ENCODE results near the gene OLFML2A.

OLFML2A gene

DNA sequence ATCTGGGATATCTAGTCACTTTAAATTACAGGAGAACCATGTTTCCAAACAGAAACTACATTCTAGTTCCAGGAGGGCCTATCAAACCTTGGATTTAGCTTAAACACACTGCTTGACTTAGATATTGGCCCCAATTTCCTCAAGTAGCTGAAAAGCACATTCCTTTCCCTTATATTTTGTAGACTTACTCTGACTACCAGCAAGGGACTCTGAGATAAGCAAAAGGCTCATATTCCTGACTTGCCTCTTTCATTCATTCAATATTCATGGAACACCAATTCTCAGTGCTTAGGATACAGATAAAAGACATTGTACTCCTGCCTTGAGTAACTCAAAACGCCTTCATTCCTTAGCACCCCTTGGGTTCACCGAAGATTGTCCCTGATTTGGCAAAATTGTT is 17.6 kb upstream of the OLFML2A start:
- Histone ChIP-seq H3K4me1 (ENCODE audit: control insufficient read depth, insufficient read depth, low read length) (peaks cover 62% of the 10 kb centered on the region), H3K36me3 (ENCODE audit: control insufficient read depth, insufficient read depth, low read length) (no peaks in the 10 kb centered on the region), H3K27ac (ENCODE audit: insufficient read depth, low read depth, low read length, poor library complexity, severe bottlenecking) (peak overlapping the region; percentile 68), H3K4me3 (ENCODE audit: insufficient read depth, low read depth, low read length) (no peak overlapping the region), H3K9me3 (ENCODE audit: control insufficient read depth, low read length) (no peaks in the 10 kb centered on the region), H3K27me3 (ENCODE audit: control insufficient read depth, insufficient read depth, low read length, poor library complexity, severe bottlenecking) (no peaks in the 10 kb centered on the region)
- WGBS, 2 experiments = 63 to 72% methylated on average over 2 of the region's 2 CpGs

DNA sequence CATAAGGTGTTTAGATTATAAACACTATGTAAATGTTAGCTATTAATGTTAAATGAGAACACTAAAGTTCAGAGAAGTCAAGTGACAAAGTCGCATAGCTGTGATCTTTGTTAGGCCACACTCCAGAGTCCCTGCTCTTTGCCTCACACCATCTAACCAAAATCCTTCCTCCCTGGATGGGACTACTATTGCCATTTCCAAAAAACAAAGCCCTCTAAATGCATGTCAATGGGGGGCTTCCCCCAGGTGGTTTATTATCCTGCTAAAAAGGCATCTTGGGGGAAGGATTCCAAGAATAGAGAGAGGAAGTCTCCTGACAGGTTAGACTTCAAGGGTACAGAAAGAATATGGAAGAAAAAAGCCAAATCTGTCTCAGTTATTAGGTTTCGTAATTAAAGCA is 16.2 kb upstream of the OLFML2A start:
- Histone ChIP-seq H3K27me3 (ENCODE audit: control insufficient read depth, insufficient read depth, low read length, poor library complexity, severe bottlenecking) (no peaks in the 10 kb centered on the region), H3K4me3 (ENCODE audit: insufficient read depth, low read depth, low read length) (no peak overlapping the region), H3K4me1 (ENCODE audit: control insufficient read depth, insufficient read depth, low read length) (peaks cover 62% of the 10 kb centered on the region), H3K36me3 (ENCODE audit: control insufficient read depth, insufficient read depth, low read length) (no peaks in the 10 kb centered on the region), H3K27ac (ENCODE audit: insufficient read depth, low read depth, low read length, poor library complexity, severe bottlenecking) (no peak overlapping the region), H3K9me3 (ENCODE audit: control insufficient read depth, low read length) (no peaks in the 10 kb centered on the region)
- WGBS, 2 experiments = 3 to 18% methylated on average over 2 of the region's 2 CpGs

DNA sequence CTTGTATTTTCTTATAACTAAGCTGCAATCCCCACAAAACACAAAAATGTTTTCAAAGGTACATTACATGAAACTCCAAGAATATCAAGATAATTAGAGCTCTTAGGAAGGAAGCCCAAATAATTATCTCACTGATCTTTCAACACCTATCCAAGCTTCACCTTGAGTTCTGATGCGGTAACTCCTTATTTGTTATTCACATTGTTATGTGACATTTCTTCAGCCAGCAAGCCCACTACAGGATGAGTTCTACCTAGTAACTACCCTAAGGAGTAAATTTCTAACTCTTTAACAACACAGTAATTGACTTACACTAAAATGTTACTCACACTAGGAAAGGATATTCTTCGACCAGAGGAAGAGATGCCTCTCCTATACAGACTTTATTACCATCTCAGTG is 15.7 kb upstream of the OLFML2A start:
- Histone ChIP-seq H3K36me3 (ENCODE audit: control insufficient read depth, insufficient read depth, low read length) (no peaks in the 10 kb centered on the region), H3K27ac (ENCODE audit: insufficient read depth, low read depth, low read length, poor library complexity, severe bottlenecking) (no peak overlapping the region), H3K27me3 (ENCODE audit: control insufficient read depth, insufficient read depth, low read length, poor library complexity, severe bottlenecking) (no peaks in the 10 kb centered on the region), H3K4me3 (ENCODE audit: insufficient read depth, low read depth, low read length) (no peak overlapping the region), H3K4me1 (ENCODE audit: control insufficient read depth, insufficient read depth, low read length) (peaks cover 65% of the 10 kb centered on the region), H3K9me3 (ENCODE audit: control insufficient read depth, low read length) (no peaks in the 10 kb centered on the region)
- WGBS, 2 experiments = 0 to 8% methylated on average over 2 of the region's 2 CpGs

DNA sequence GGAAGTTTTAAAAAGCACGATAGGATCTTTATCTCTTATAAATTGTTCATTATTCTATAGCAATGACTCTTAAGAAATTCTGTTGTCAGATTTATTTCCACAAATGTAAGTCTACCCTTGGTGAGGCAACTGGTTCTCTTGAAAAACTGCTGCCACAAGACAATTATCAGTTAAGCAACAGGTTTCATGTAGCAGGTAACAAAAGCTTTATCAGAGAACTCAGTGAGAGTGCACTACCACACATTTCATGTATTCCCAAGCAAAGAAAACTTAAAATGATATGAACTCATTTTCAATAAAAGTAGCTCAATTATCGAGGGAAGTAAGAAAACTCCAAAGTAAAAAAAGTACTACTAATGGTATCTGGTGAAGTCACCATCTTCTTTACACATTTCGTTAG is 15.2 kb upstream of the OLFML2A start:
- H3K36me3 ChIP-seq (ENCODE audit: control insufficient read depth, insufficient read depth, low read length) = no peaks in the 10 kb centered on the region
- no peak overlapping the region for H3K4me3 ChIP-seq (ENCODE audit: insufficient read depth, low read depth, low read length)
- H3K9me3 ChIP-seq (ENCODE audit: control insufficient read depth, low read length) = no peaks in the 10 kb centered on the region
- 51% methylated on average over 3 of the region's 3 CpGs; no CpG with 5 or more reads in 1 of the 2 experiments for WGBS, 2 experiments
- no peak overlapping the region for H3K27ac ChIP-seq (ENCODE audit: insufficient read depth, low read depth, low read length, poor library complexity, severe bottlenecking)
- H3K4me1 ChIP-seq (ENCODE audit: control insufficient read depth, insufficient read depth, low read length) = peaks cover 65% of the 10 kb centered on the region
- H3K27me3 ChIP-seq (ENCODE audit: control insufficient read depth, insufficient read depth, low read length, poor library complexity, severe bottlenecking) = no peaks in the 10 kb centered on the region

DNA sequence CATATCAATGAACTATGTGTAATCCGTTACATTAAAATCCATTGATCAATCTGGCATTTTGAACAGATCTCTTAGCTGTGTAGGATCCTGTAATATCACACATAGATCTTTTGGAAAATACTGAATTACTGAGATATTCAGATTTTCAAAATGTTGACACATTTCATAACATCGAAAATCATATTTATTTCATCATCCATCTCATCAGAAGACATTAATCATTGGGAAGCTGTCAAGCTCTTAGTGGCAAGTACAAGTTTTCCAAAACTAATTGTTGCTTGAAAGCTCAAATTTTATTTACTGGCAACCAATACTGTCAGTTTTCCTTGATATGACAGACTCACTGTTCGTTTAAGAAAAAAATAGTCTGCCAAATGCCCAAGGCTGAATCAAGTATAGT is 14.3 kb upstream of the OLFML2A start:
- no peaks in the 10 kb centered on the region for H3K9me3 ChIP-seq (ENCODE audit: control insufficient read depth, low read length)
- H3K27ac ChIP-seq (ENCODE audit: insufficient read depth, low read depth, low read length, poor library complexity, severe bottlenecking) = no peak overlapping the region
- WGBS, 2 experiments = 87 to 95% methylated on average over 2 to 3 of the region's 3 CpGs
- no peak overlapping the region for H3K4me3 ChIP-seq (ENCODE audit: insufficient read depth, low read depth, low read length)
- no peaks in the 10 kb centered on the region for H3K36me3 ChIP-seq (ENCODE audit: control insufficient read depth, insufficient read depth, low read length)
- no peaks in the 10 kb centered on the region for H3K27me3 ChIP-seq (ENCODE audit: control insufficient read depth, insufficient read depth, low read length, poor library complexity, severe bottlenecking)
- peaks cover 64% of the 10 kb centered on the region for H3K4me1 ChIP-seq (ENCODE audit: control insufficient read depth, insufficient read depth, low read length)

DNA sequence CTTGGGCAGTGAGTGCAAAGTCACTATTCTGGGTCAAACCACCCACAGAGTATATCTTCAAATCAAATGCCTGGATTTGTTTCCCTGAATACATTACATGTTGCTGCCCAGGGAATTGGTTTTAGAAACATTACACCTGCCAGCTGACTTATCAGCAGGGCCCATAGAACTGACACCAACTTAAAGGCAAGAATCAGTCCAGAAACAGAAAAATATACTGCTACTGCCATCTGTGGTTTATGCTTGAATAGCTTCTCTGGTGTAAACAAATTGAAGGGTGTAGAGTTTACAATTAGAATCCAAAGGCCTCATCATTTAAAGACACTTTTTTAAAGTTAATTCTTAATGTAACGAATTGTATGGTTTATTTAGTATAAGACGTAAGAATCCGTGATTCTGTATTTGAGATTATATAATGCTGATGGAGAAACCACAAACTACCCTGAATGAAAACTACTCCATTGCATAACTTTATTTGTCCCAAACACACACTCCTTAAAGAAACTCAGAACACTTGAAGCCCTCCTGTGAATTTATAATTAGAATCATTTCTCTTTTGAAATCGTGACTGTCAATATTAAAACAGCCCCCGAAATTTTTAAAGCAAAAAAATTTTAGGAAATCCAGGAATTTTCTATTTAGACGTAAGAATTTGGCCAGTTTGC is 12.0 kb upstream of the OLFML2A start:
- peaks cover 53% of the 10 kb centered on the region for H3K4me1 ChIP-seq (ENCODE audit: control insufficient read depth, insufficient read depth, low read length)

DNA sequence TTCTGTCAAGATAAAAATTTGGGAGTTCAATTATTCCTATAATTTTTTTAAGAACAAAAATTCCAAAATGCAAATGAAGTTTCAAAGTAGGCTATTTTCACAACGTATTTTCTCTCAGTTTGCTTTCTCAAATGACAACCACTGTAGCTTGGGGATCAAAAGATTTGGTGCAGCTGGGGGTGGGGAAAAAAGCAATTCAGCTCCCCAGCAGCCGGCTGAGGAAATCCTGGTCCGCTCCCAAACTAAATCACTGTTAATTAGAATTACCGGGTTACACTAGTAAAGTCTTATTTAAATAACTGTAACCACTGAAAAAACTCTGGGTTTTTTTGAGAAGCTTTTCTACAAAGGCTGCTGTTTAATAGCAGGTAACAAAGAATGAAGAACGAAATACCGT is 11.5 kb upstream of the OLFML2A start:
- Histone ChIP-seq H3K9me3 (ENCODE audit: control insufficient read depth, low read length) (no peaks in the 10 kb centered on the region), H3K27ac (ENCODE audit: insufficient read depth, low read depth, low read length, poor library complexity, severe bottlenecking) (peak overlapping the region; percentile 72), H3K36me3 (ENCODE audit: control insufficient read depth, insufficient read depth, low read length) (no peaks in the 10 kb centered on the region), H3K27me3 (ENCODE audit: control insufficient read depth, insufficient read depth, low read length, poor library complexity, severe bottlenecking) (no peaks in the 10 kb centered on the region), H3K4me3 (ENCODE audit: insufficient read depth, low read depth, low read length) (peak overlapping the region; percentile 20), H3K4me1 (ENCODE audit: control insufficient read depth, insufficient read depth, low read length) (peaks cover 50% of the 10 kb centered on the region)
- 3 to 6% methylated on average over 3 to 6 of the region's 6 CpGs for WGBS, 2 experiments

More for the DNA sequence above, 12.0 kb upstream of the OLFML2A start:
- H3K27ac ChIP-seq (ENCODE audit: insufficient read depth, low read depth, low read length, poor library complexity, severe bottlenecking) = peak overlapping the region; percentile 4
- H3K36me3 ChIP-seq (ENCODE audit: control insufficient read depth, insufficient read depth, low read length) = no peaks in the 10 kb centered on the region
- H3K27me3 ChIP-seq (ENCODE audit: control insufficient read depth, insufficient read depth, low read length, poor library complexity, severe bottlenecking) = no peaks in the 10 kb centered on the region
- no peak overlapping the region for H3K4me3 ChIP-seq (ENCODE audit: insufficient read depth, low read depth, low read length)
- WGBS, 2 experiments = 57 to 69% methylated on average over 2 to 3 of the region's 6 CpGs
- H3K9me3 ChIP-seq (ENCODE audit: control insufficient read depth, low read length) = no peaks in the 10 kb centered on the region

DNA sequence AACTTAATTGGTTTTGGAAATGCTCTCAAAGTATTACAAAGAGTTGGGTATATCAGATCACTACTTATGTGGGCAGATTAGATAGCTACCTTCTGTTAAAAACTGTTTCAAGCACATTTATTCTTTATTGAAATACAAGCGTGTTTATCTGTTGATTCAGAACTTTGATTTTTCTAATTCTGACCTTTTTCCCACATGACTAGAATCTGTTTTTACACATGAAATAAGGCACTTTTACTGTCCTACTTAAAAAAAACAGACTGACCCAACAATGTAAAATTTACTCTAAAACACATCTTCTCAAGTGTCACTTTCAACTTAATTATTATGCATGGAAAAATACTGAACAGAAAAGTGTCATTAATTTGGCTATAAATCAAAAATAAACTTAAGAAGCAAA is 10.6 kb upstream of the OLFML2A start:
- H3K27ac ChIP-seq (ENCODE audit: insufficient read depth, low read depth, low read length, poor library complexity, severe bottlenecking) = peak overlapping the region; percentile 72
- H3K4me1 ChIP-seq (ENCODE audit: control insufficient read depth, insufficient read depth, low read length) = peaks cover 41% of the 10 kb centered on the region
- no peaks in the 10 kb centered on the region for H3K36me3 ChIP-seq (ENCODE audit: control insufficient read depth, insufficient read depth, low read length)
- no peaks in the 10 kb centered on the region for H3K27me3 ChIP-seq (ENCODE audit: control insufficient read depth, insufficient read depth, low read length, poor library complexity, severe bottlenecking)
- H3K4me3 ChIP-seq (ENCODE audit: insufficient read depth, low read depth, low read length) = peak overlapping the region; percentile 6
- H3K9me3 ChIP-seq (ENCODE audit: control insufficient read depth, low read length) = no peaks in the 10 kb centered on the region
- 50 to 74% methylated on average over 1 of the region's 1 CpG for WGBS, 2 experiments

DNA sequence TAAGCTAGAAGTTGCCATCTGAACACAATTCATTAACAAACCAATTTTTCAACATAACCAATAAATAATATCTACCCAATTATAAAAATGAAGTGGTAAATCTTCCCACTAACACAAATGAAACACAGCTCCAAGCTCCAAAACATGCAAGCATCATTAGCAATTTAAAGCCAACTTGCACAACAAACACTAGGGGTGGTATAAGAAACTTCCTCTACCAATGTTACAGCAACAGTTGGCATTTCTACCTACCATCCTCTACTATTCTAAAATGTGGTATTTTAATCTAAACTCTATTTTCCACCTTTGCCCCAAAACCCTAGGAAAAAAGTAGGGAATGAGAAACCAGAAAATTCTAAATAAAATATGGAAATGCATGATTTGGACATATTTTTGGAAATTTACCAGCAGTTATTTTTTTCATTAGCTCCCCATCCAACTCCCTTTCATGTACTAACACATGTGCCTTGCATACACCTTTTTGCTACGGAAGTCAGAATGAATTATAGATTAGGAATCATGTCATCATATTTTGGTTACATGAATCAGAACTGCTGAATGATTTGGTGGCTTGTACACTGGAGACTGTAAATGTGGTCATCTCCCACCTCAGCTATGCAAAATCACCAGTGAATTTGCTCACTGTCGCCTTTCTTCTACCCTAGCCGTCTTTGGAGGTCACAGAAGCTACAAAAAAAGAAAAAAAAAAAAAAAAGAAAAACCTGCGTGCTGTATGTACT is 9.9 kb upstream of the OLFML2A start:
- H3K27me3 ChIP-seq (ENCODE audit: control insufficient read depth, insufficient read depth, low read length, poor library complexity, severe bottlenecking) = no peaks in the 10 kb centered on the region
- WGBS, 2 experiments = 11 to 23% methylated on average over 3 of the region's 4 CpGs
- H3K27ac ChIP-seq (ENCODE audit: insufficient read depth, low read depth, low read length, poor library complexity, severe bottlenecking) = no peak overlapping the region
- H3K4me3 ChIP-seq (ENCODE audit: insufficient read depth, low read depth, low read length) = peak overlapping the region; percentile 6
- no peaks in the 10 kb centered on the region for H3K9me3 ChIP-seq (ENCODE audit: control insufficient read depth, low read length)
- H3K36me3 ChIP-seq (ENCODE audit: control insufficient read depth, insufficient read depth, low read length) = no peaks in the 10 kb centered on the region
- H3K4me1 ChIP-seq (ENCODE audit: control insufficient read depth, insufficient read depth, low read length) = peaks cover 35% of the 10 kb centered on the region

DNA sequence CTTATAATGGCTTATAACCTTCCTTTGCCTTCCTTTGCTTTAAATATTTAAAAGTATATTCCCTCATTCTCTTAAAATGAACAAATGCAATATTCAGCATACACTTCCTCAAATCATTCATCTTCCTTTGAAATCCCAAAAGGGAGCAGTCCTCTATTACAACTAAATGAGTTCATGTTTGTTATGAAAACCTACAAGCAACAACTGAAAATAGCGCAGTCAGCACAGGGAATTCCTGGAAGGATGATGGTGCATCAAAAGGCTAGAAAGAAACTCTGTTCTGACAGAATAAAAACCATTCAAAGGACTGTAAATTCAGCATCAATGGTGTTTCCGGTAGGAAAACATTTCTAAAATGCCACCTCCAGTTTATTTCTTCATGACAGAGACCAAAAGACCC is 9.1 kb upstream of the OLFML2A start:
- H3K27ac ChIP-seq (ENCODE audit: insufficient read depth, low read depth, low read length, poor library complexity, severe bottlenecking) = no peak overlapping the region
- no peaks in the 10 kb centered on the region for H3K9me3 ChIP-seq (ENCODE audit: control insufficient read depth, low read length)
- H3K4me1 ChIP-seq (ENCODE audit: control insufficient read depth, insufficient read depth, low read length) = peaks cover 34% of the 10 kb centered on the region
- H3K27me3 ChIP-seq (ENCODE audit: control insufficient read depth, insufficient read depth, low read length, poor library complexity, severe bottlenecking) = no peaks in the 10 kb centered on the region
- 0 to 20% methylated on average over 2 of the region's 2 CpGs for WGBS, 2 experiments
- H3K4me3 ChIP-seq (ENCODE audit: insufficient read depth, low read depth, low read length) = peak overlapping the region; percentile 82
- H3K36me3 ChIP-seq (ENCODE audit: control insufficient read depth, insufficient read depth, low read length) = no peaks in the 10 kb centered on the region

Measured in ectodermal cell (in vitro differentiated cells).